ENCODE data around the gene SEC24D.

DNA sequence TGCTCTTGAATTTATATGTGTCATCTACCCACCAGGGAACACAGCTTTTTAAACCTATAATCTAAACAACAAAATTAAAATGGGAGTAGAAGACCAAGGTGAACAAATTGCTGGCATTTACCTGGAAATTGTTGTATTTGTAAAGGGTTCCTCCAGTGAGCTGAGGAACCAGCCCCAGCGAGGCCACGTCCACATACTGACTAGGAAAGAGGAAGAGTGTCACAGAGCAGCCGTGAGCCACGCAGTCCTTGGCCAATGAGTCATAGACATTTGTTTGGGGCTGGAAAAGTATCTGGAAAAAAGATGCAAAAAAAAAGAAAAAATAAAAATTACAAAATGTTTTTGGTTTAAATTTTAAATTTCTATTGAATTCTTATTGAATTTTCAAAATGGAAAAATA, 92.1 kb downstream of the SEC24D start:
- TF ChIP-seq POLR2AphosphoS5 (IDR thresholded peaks at IDR 0.05; ENCODE audit: low read depth, low read length), result no peak
- TF ChIP-seq, protein P1, sequence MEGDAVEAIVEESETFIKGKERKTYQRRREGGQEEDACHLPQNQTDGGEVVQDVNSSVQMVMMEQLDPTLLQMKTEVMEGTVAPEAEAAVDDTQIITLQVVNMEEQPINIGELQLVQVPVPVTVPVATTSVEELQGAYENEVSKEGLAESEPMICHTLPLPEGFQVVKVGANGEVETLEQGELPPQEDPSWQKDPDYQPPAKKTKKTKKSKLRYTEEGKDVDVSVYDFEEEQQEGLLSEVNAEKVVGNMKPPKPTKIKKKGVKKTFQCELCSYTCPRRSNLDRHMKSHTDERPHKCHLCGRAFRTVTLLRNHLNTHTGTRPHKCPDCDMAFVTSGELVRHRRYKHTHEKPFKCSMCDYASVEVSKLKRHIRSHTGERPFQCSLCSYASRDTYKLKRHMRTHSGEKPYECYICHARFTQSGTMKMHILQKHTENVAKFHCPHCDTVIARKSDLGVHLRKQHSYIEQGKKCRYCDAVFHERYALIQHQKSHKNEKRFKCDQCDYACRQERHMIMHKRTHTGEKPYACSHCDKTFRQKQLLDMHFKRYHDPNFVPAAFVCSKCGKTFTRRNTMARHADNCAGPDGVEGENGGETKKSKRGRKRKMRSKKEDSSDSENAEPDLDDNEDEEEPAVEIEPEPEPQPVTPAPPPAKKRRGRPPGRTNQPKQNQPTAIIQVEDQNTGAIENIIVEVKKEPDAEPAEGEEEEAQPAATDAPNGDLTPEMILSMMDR (IDR thresholded peaks at IDR 0.05), result no peak
- TF ChIP-seq TCF7L2 (IDR thresholded peaks at IDR 0.05; ENCODE audit: low read depth, low read length), result no peak

Data from Panc1 (cell line).